ENCODE measurements around the gene POLR3C.

DNA sequence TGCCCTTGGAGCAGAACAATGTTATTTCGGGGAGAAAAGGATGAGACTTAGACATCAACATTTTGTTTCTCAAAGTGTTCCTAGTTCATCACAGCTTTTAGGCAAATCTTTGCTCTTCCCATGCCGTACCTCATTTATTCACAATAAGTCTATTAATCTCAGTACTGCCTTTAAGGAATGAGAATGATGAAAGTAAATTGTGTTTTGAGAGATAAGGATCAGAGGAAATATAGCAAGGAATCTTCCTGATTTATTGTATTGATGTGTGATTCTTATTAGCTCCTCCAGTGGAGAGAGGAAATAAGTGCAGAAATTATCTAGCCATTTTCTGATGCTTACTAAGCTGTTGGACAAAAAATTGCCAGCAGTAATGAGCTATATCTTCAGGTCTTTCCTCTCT lies 2.0 kb downstream of the POLR3C start:
- TF ChIP-seq MAFK (IDR thresholded peaks at IDR 0.05; ENCODE audit: low read depth, low read length): no peak
- TF ChIP-seq, protein P1, sequence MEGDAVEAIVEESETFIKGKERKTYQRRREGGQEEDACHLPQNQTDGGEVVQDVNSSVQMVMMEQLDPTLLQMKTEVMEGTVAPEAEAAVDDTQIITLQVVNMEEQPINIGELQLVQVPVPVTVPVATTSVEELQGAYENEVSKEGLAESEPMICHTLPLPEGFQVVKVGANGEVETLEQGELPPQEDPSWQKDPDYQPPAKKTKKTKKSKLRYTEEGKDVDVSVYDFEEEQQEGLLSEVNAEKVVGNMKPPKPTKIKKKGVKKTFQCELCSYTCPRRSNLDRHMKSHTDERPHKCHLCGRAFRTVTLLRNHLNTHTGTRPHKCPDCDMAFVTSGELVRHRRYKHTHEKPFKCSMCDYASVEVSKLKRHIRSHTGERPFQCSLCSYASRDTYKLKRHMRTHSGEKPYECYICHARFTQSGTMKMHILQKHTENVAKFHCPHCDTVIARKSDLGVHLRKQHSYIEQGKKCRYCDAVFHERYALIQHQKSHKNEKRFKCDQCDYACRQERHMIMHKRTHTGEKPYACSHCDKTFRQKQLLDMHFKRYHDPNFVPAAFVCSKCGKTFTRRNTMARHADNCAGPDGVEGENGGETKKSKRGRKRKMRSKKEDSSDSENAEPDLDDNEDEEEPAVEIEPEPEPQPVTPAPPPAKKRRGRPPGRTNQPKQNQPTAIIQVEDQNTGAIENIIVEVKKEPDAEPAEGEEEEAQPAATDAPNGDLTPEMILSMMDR (conservative IDR thresholded peaks at IDR 0.05; ENCODE audit: low read depth, low read length): no peak
- TF ChIP-seq POLR2A (IDR thresholded peaks at IDR 0.05; ENCODE audit: low read depth, low read length): no peak
- no peak for TF ChIP-seq RFX5 (IDR thresholded peaks at IDR 0.05; ENCODE audit: low read depth, low read length)
- no peak for TF ChIP-seq FOS (IDR thresholded peaks at IDR 0.05; ENCODE audit: low read depth, low read length)
